GM12878 (cell line): ENCODE results near the gene HSPBAP1. TPM values are rescaled to one million over a fixed set of nuclear protein-coding genes. Genes with fewer than 3 reads are reported as not detected.

ENCODE experiments used
- ATAC-seq: fragments of 200-7000 bp; cut with Tn5 transposase; 3 replicates; pipeline ENCODE4 v1.9.1; 2020; ENCODE audit warnings: mild to moderate bottlenecking, moderate library complexity
- BruUV-seq: library from RNA; stranded (reverse); fragments of 400-500 nt; replicated peaks from 2 replicates; lab custom pipeline; 2021; lab: Mats Ljungman, UMichigan
- CTCF ChIA-PET: fragments of 300-600 bp; sonication (Branson Sonifier 250); formaldehyde crosslinking; extraction: SDS; loops from one replicate; lab custom pipeline; 2021; ENCODE audit warnings: inconsistent platforms; lab: Yijun Ruan, JAX
- POLR2A ChIA-PET: fragments of 350-600 bp; formaldehyde crosslinking; extraction: SDS; loops from one replicate; lab custom pipeline; 2021; ENCODE audit warnings: inconsistent platforms; lab: Charles Lee
- RAD21 ChIA-PET: fragments of 300-600 bp; sonication (Branson Sonifier 250); formaldehyde crosslinking; loops from one replicate; lab custom pipeline; 2023; ENCODE audit warnings: antibody characterized with exemption; ENCODE audit not compliant: unreplicated experiment; lab: Charles Lee
- SMC1A ChIA-PET: fragments of 300-600 bp; sonication (Branson Sonifier 250); formaldehyde crosslinking; loops from one replicate; lab custom pipeline; 2023; ENCODE audit not compliant: unreplicated experiment, uncharacterized antibody; lab: Charles Lee
- DNase-seq: peaks from one replicate; pipeline ENCODE4 v3.0.0-alpha.2; 2011; ENCODE audit warnings: low read depth, low spot score
- FAIRE-seq: peaks from 3 replicates; lab custom pipeline; 2011; peaks lifted over from hg19 to GRCh38; lab: Jason Lieb, UNC
- H2AFZ ChIP-seq: 2 replicates; pipeline ENCODE4 v1.6.0; 2011; ENCODE audit warnings: low read depth, low read length, control low read depth; ENCODE audit not compliant: control insufficient read depth
- H3K27ac ChIP-seq: 2 replicates; pipeline ENCODE4 v1.5.1; 2011; ENCODE audit warnings: control low read depth; ENCODE audit not compliant: control insufficient read depth, insufficient read depth
- H3K27me3 ChIP-seq, 2 experiments: replicated peaks in 1 of 2; 2 replicates each; pipeline versions ENCODE4 v1.6.0 to v1.6.1; 2011; ENCODE audit warnings: low read length in 1 of 2; ENCODE audit not compliant: control insufficient read depth in 2 of 2, insufficient read depth in 2 of 2
- H3K36me3 ChIP-seq, 2 experiments: 2 replicates each; pipeline ENCODE4 v1.5.1; 2011; ENCODE audit warnings: low read length in 1 of 2; ENCODE audit not compliant: control insufficient read depth in 2 of 2, insufficient read depth in 2 of 2
- H3K4me1 ChIP-seq: 2 replicates; pipeline ENCODE4 v1.6.1; 2011; ENCODE audit warnings: mild to moderate bottlenecking, low read length, moderate library complexity, mixed read lengths; ENCODE audit not compliant: control insufficient read depth, insufficient read depth
- H3K4me2 ChIP-seq: 2 replicates; pipeline ENCODE4 v1.6.0; 2011; ENCODE audit warnings: control low read depth; ENCODE audit not compliant: control insufficient read depth, insufficient read depth
- H3K4me3 ChIP-seq: fragments of 200-600 bp; sonication (generic); 2 replicates; pipeline ENCODE4 v1.5.1; 2016
- H3K79me2 ChIP-seq: 2 replicates; pipeline ENCODE4 v1.6.0; 2011; ENCODE audit warnings: low read length; ENCODE audit not compliant: control insufficient read depth, insufficient read depth
- H3K9ac ChIP-seq: 2 replicates; pipeline ENCODE4 v1.8.0; 2011; ENCODE audit warnings: low read length, control low read depth, mixed read lengths; ENCODE audit not compliant: control insufficient read depth, insufficient read depth
- H3K9me3 ChIP-seq: replicated peaks from 3 replicates; pipeline ENCODE4 v1.5.1; 2011; ENCODE audit warnings: mild to moderate bottlenecking, low read length; ENCODE audit not compliant: control insufficient read depth, insufficient read depth
- H4K20me1 ChIP-seq: 2 replicates; pipeline ENCODE4 v1.6.0; 2011; ENCODE audit not compliant: control insufficient read depth, insufficient read depth
- E2F8 ChIP-seq: fragments of 450-650 bp; IDR thresholded peaks from 2 replicates; pipeline ENCODE4 v1.6.1; 2018; ENCODE audit warnings: mild to moderate bottlenecking, low read depth, moderate library complexity; ENCODE audit not compliant: partially characterized antibody
- ESRRA ChIP-seq: IDR thresholded peaks from 2 replicates; pipeline ENCODE4 v1.6.1; 2012; ENCODE audit warnings: mild to moderate bottlenecking, low read length, improper control_type of control experiment
- IRF3 ChIP-seq: fragments of 450-650 bp; IDR thresholded peaks from 2 replicates; pipeline ENCODE4 v1.6.1; 2014; ENCODE audit warnings: mild to moderate bottlenecking
- KDM1A ChIP-seq: fragments of 200-600 bp; sonication (generic); IDR thresholded peaks from 2 replicates; pipeline ENCODE4 v1.6.1; 2016; ENCODE audit warnings: borderline replicate concordance
- MAX ChIP-seq: IDR thresholded peaks from 2 replicates; pipeline ENCODE4 v1.6.1; 2012; ENCODE audit warnings: low read depth, low read length, improper control_type of control experiment
- NBN ChIP-seq: fragments of 450-650 bp; IDR thresholded peaks from 2 replicates; pipeline ENCODE4 v1.6.1; 2016
- ZNF274 ChIP-seq: IDR thresholded peaks from one replicate; pipeline ENCODE4 v1.8.0; 2011; ENCODE audit not compliant: insufficient read length, insufficient read depth
- ZNF592 ChIP-seq: fragments of 450-650 bp; IDR thresholded peaks from 2 replicates; pipeline ENCODE4 v1.6.1; 2017; ENCODE audit warnings: mild to moderate bottlenecking, moderate library complexity
- ZNF622 ChIP-seq: fragments of 450-650 bp; IDR thresholded peaks from 2 replicates; pipeline ENCODE4 v1.6.1; 2017; ENCODE audit warnings: mild to moderate bottlenecking, inconsistent platforms
- in situ Hi-C: fragments of 300-500 bp; cut with MboI; formaldehyde crosslinking; loops from 9 replicates; pipeline ENCODE4 v1.14.3; 2018; ENCODE audit warnings: mixed read lengths
- intact Hi-C: fragments of 100-400 bp; cut with micrococcal nuclease; formaldehyde crosslinking; loops from one replicate; pipeline ENCODE4 v1.14.2; 2022; ENCODE audit not compliant: unreplicated experiment
- polyA plus RNA-seq, 11 experiments: library from polyadenylated mRNA; depleted of rRNA in 4 of 11; unstranded in 6 of 11; stranded (reverse) in 5 of 11; fragments of >200 nt; fragmentation: Nextera tagmentation in 4 of 11; fragmentation: Illumina TruSeq in 1 of 11; extraction: Ambion mirVana in 4 of 11; extraction: Trizol in 1 of 11; gene quantifications; 1 replicate in 1 of 11; 2 replicates in 10 of 11; pipeline versions ENCODE4 v1.2.1 to v1.2.3, GENCODE V29; 2011 to 2016; ENCODE audit warnings: inconsistent platforms in 2 of 11, missing spikeins in 2 of 11, low read depth in 1 of 11
- total RNA-seq, 4 experiments: library from RNA; depleted of rRNA in 3 of 4; stranded (reverse); fragments of >200 nt in 3 of 4; fragmentation: Illumina TruSeq in 1 of 4; extraction: Trizol in 1 of 4; gene quantifications; 2 replicates each; pipeline versions ENCODE4 v1.2.1 to v1.2.3, GENCODE V29; 2013 to 2021

HSPBAP1 gene
- total and polyA plus RNA-seq, 10 of the 15 experiments (the other 5 are each of a cell fraction or from before 2014, with no cell fraction given) = 3.2 to 10.3 (median 7.9) TPM

- no peak for TF ChIP-seq KDM1A
- no peak for TF ChIP-seq ESRRA
- TF ChIP-seq IRF3 = no peak
- TF ChIP-seq ZNF274 = no peak
- no peak for TF ChIP-seq NBN
These were observed 50.0 kb downstream of the HSPBAP1 start (continued) for GRCh38 chr3:122743581-122744120.

GRCh38 chr3:122742234-122742633, 51.4 kb downstream of the HSPBAP1 start:
- no peak overlapping the region for H3K4me3 ChIP-seq
- no peaks in the 10 kb centered on the region; the same call in 1 of the 3 replicates for H3K9me3 ChIP-seq
- H2AFZ ChIP-seq = no peak overlapping the region
- ChIA-PET SMC1A (no interaction called here), CTCF (interaction anchor here (2.4 kb wide), 1 partner anchor 13 kb away, joined by 9 read pairs; no protein-coding TSS in a partner anchor), POLR2A (no interaction called here), RAD21 (no interaction called here)
- no peak for ATAC-seq
- H3K9ac ChIP-seq = no peak overlapping the region
- H3K4me2 ChIP-seq = no peak overlapping the region
- no peaks in the 10 kb centered on the region for H3K79me2 ChIP-seq
- intact Hi-C loops = no loop called here
- H4K20me1 ChIP-seq = no peaks in the 10 kb centered on the region
- TF ChIP-seq E2F8 = no peak
- TF ChIP-seq MAX = no peak
- TF ChIP-seq ZNF622 = no peak
- TF ChIP-seq ZNF592 = no peak
- in situ Hi-C loops = no loop called here
- BruUV-seq = no TSS peak
- H3K27ac ChIP-seq = no peak overlapping the region
- no peaks in the 10 kb centered on the region for H3K27me3 ChIP-seq
- no peak for DNase-seq
- H3K36me3 ChIP-seq = no peaks in the 10 kb centered on the region
- no peaks in the 10 kb centered on the region for H3K4me1 ChIP-seq
- no peak for FAIRE-seq
